Adrenal gland (tissue), 12 donors: ENCODE results near the gene THRB. TPM values are rescaled to one million over a fixed set of nuclear protein-coding genes. Genes with fewer than 3 reads are reported as not detected.

Experiments used
- DNase-seq, 7 donors: peaks; one replicate each; pipeline ENCODE4 v3.0.0-alpha.2; 2019 to 2020
- H3K27ac ChIP-seq, 5 donors: fragments of 200-600 bp; sonication (generic) in 4 of 5; 1 replicate in 3 of 5; 2 replicates in 2 of 5; pipeline versions ENCODE4 v1.5.1 to v1.8.0; 2016 to 2020; ENCODE audit warnings: mild to moderate bottlenecking in 1 of 5
- H3K27me3 ChIP-seq: fragments of 200-600 bp; 2 replicates; pipeline ENCODE4 v1.8.0; 2021
- H3K36me3 ChIP-seq, 2 donors: fragments of 200-600 bp; replicated peaks in 1 of 2; 1 replicate in 1 of 2; 2 replicates in 1 of 2; pipeline versions ENCODE4 v1.5.1 to v1.8.0; 2018 to 2022
- H3K4me1 ChIP-seq, 2 donors: fragments of 200-600 bp; replicated peaks in 1 of 2; 1 replicate in 1 of 2; 2 replicates in 1 of 2; pipeline versions ENCODE4 v1.5.1 to v1.8.0; 2018 to 2021
- H3K4me3 ChIP-seq, 4 donors: fragments of 200-600 bp; sonication (generic) in 3 of 4; one replicate each; pipeline ENCODE4 v1.5.1; 2016 to 2018
- H3K9me3 ChIP-seq, 3 donors: fragments of 200-600 bp; sonication (generic) in 1 of 3; replicated peaks in 1 of 3; 1 replicate in 2 of 3; 2 replicates in 1 of 3; pipeline versions ENCODE4 v1.5.1 to v1.8.0; 2016 to 2021
- CTCF ChIP-seq, 6 experiments: fragments of 450-650 bp in 4 of 6; fragments of 200-600 bp in 2 of 6; sonication (generic) in 1 of 6; IDR thresholded peaks; 1 replicate in 5 of 6; 2 replicates in 1 of 6; pipeline versions ENCODE4 v1.5.1 to v1.8.0; 2016 to 2021; ENCODE audit warnings: antibody characterized with exemption in 6 of 6, mild to moderate bottlenecking in 2 of 6, moderate library complexity in 1 of 6
- POLR2A ChIP-seq, 2 donors: fragments of 450-650 bp; IDR thresholded peaks; one replicate each; pipeline ENCODE4 v1.6.1; 2017; ENCODE audit warnings: antibody characterized with exemption in 2 of 2, mild to moderate bottlenecking in 2 of 2, moderate library complexity in 1 of 2
- WGBS, 4 donors: extraction: QIAGEN DNeasy Blood & Tissue Kit in 2 of 4; methylation state at CpG; one replicate each; pipeline versions ENCODE4 v1.1.5 to v1.1.7; 2013 to 2017; 5-methylcytosine and 5-hydroxymethylcytosine counted together
- intact Hi-C, 2 donors: fragments of 100-400 bp; cut with DNase I; formaldehyde crosslinking; loops; one replicate each; pipeline versions ENCODE4 v1.14.1 to v1.15.0; 2022 to 2023
- polyA plus RNA-seq, 3 donors: library from polyadenylated mRNA; stranded (reverse); fragments of 200-250 nt in 2 of 3; fragments of 350-450 nt in 1 of 3; fragmentation: Illumina TruSeq in 1 of 3; extraction: RNeasy Lipid Tissue Mini Kit (QIAGEN cat#74804) in 1 of 3; gene quantifications; one replicate each; pipeline ENCODE4 v1.2.3, GENCODE V29; 2013 to 2014
- total RNA-seq, 9 donors: library from RNA; depleted of rRNA in 4 of 9; stranded (reverse); fragments of >200 nt in 4 of 9; fragments of 120-200 nt in 1 of 9; fragmentation: NEBNext Ultra II Directional in 1 of 9; extraction: Animal tissue kit (Norgen Biotek cat#: 25700) in 1 of 9; gene quantifications; one replicate each; pipeline versions ENCODE4 v1.1.0 to v1.2.4, GENCODE V29; 2013 to 2023
- donor health status: healthy with polysubstance abuse.
- donor health status: Bipolar disorder and iron deficiency.
- donor health status: DM: yes; HTN: yes; CAD: no.
- donor health status: DM: no; HTN: no; CAD: no.
- donor health status: DM: no; HTN: no; CAD: no.
- donor health status: DM: yes; HTN: yes; CAD: no.

The THRB gene
- total and polyA plus RNA-seq, 12 donors = 3.0 to 30.7 (median 13.5) TPM

GRCh38 chr3:24390169-24391130 is 104.2 kb downstream of the THRB start:
- peaks cover 5 to 14% of the 10 kb centered on the region in 2 donors for H3K4me1 ChIP-seq
- intact Hi-C loops = no loop called here
- 90 to 96% (median 93%) methylated on average over 3 of the region's 3 CpGs for WGBS, 4 donors

GRCh38 chr3:24389108-24390090 is 105.3 kb downstream of the THRB start:
- 53 to 59% (median 56%) methylated on average over 6 of the region's 6 CpGs for WGBS, 4 donors
- H3K27me3 ChIP-seq = no peaks in the 10 kb centered on the region
- H3K4me3 ChIP-seq = no peak overlapping the region
- H3K9me3 ChIP-seq = no peaks in the 10 kb centered on the region
- TF ChIP-seq CTCF (IDR thresholded peaks at IDR 0.05) = peak in 1 of 6 experiments; percentile 9
- no peak for TF ChIP-seq POLR2A (IDR thresholded peaks at IDR 0.05)
- H3K4me1 ChIP-seq = peaks cover 5 to 14% of the 10 kb centered on the region in 2 donors
- H3K36me3 ChIP-seq = no peaks in the 10 kb centered on the region
- no peak overlapping the region for H3K27ac ChIP-seq
- DNase-seq = no peak
- intact Hi-C loops = no loop called here

More at GRCh38 chr3:24390169-24391130, 104.2 kb downstream of the THRB start:
- no peak for TF ChIP-seq CTCF (IDR thresholded peaks at IDR 0.05)
- H3K27ac ChIP-seq = no peak overlapping the region
- H3K4me3 ChIP-seq = no peak overlapping the region
- peak in 3 of 7 donors; percentile 18 to 27 (median 26) for DNase-seq
- H3K9me3 ChIP-seq = peaks cover 0 to 5% (median 0%) of the 10 kb centered on the region in 3 donors
- H3K36me3 ChIP-seq = no peaks in the 10 kb centered on the region
- H3K27me3 ChIP-seq = no peaks in the 10 kb centered on the region

GRCh38 chr3:24388611-24389010 is 106.0 kb downstream of the THRB start:
- no peak for DNase-seq
- H3K27me3 ChIP-seq = no peaks in the 10 kb centered on the region
- intact Hi-C loops = no loop called here
- H3K4me1 ChIP-seq = peaks cover 5 to 14% of the 10 kb centered on the region in 2 donors
- no peaks in the 10 kb centered on the region for H3K36me3 ChIP-seq
- H3K9me3 ChIP-seq = no peaks in the 10 kb centered on the region
- H3K27ac ChIP-seq = no peak overlapping the region
- no peak overlapping the region for H3K4me3 ChIP-seq
- no peak for TF ChIP-seq POLR2A (IDR thresholded peaks at IDR 0.05)
- TF ChIP-seq CTCF (IDR thresholded peaks at IDR 0.05) = no peak

- no peaks in the 10 kb centered on the region for H3K27me3 ChIP-seq
- WGBS, 4 donors = 92 to 100% (median 93%) methylated on average over 3 of the region's 3 CpGs
- H3K27ac ChIP-seq = no peak overlapping the region
- no peaks in the 10 kb centered on the region for H3K9me3 ChIP-seq
- H3K4me1 ChIP-seq = peaks cover 5 to 14% of the 10 kb centered on the region in 2 donors
- intact Hi-C loops = no loop called here
- no peak for TF ChIP-seq POLR2A (IDR thresholded peaks at IDR 0.05)
- no peak for TF ChIP-seq CTCF (IDR thresholded peaks at IDR 0.05)
- no peak for DNase-seq
- H3K36me3 ChIP-seq = no peaks in the 10 kb centered on the region
- no peak overlapping the region for H3K4me3 ChIP-seq
Observed at GRCh38 chr3:24388159-24388558, 106.5 kb downstream of the THRB start.
